D721Med (cell line): Measurements from ENCODE around the gene ARRB1.

Source experiments
- DNase-seq: peaks from one replicate; pipeline ENCODE4 v3.0.0; 2011; ENCODE audit warnings: low spot score; ENCODE audit not compliant: insufficient read length
- FAIRE-seq: peaks from 2 replicates; lab custom pipeline; 2011; peaks lifted over from hg19 to GRCh38; lab: Jason Lieb, UNC
- CTCF ChIP-seq: IDR thresholded peaks from 2 replicates; pipeline ENCODE4 v1.5.1; 2012; ENCODE audit warnings: mild to moderate bottlenecking, control low read depth; ENCODE audit not compliant: insufficient read depth; ENCODE audit errors: missing control alignments

The ARRB1 gene

GRCh38 chr11:75214411-75214821 lies 137.0 kb downstream of the ARRB1 start:
- FAIRE-seq (no peak), DNase-seq (no peak)
- TF ChIP-seq CTCF = peak; percentile 3
